Measurements from ENCODE around the gene ZNF407.
A peak's percentile ranks its signal among the peaks of the same experiment; 100 is the strongest.

Gene ZNF407

GRCh38 chr18:74589021-74589420 lies 8.6 kb upstream of the ZNF407 start:
- no peak overlapping the region for H3K4me3 ChIP-seq (replicated peaks; ENCODE audit: insufficient read depth, low read length)
- peak overlapping the region; percentile 55 for H3K27ac ChIP-seq (replicated peaks)

GRCh38 chr18:74589811-74590210 lies 7.9 kb upstream of the ZNF407 start:
- H3K27me3 ChIP-seq (ENCODE audit: insufficient read depth, poor library complexity, severe bottlenecking) = no peaks in the 10 kb centered on the region
- no peak for TF ChIP-seq CTCF (IDR thresholded peaks at IDR 0.05; ENCODE audit: insufficient read depth, low read length)
- no peak for TF ChIP-seq SPI1 (IDR thresholded peaks at IDR 0.05; ENCODE audit: borderline replicate concordance, low read depth)
- TF ChIP-seq GABPA (IDR thresholded peaks at IDR 0.05; ENCODE audit: low read depth) = no peak
- TF ChIP-seq REST (IDR thresholded peaks at IDR 0.05; ENCODE audit: insufficient replicate concordance, low read depth) = no peak
- TF ChIP-seq POLR2AphosphoS5 (IDR thresholded peaks at IDR 0.05; ENCODE audit: low read depth) = no peak
- H3K4me3 ChIP-seq (replicated peaks; ENCODE audit: insufficient read depth, low read length) = no peak overlapping the region
- peak overlapping the region; percentile 55 for H3K27ac ChIP-seq (replicated peaks)
- DNase-seq (ENCODE audit: low read depth in 1 of 2, low spot score in 1 of 2) = peak; percentile 38 to 45

More at GRCh38 chr18:74589021-74589420, 8.6 kb upstream of the ZNF407 start:
- peak; percentile 83 to 92 for DNase-seq (ENCODE audit: low read depth in 1 of 2, low spot score in 1 of 2)
- no peaks in the 10 kb centered on the region for H3K27me3 ChIP-seq (ENCODE audit: insufficient read depth, poor library complexity, severe bottlenecking)
- TF ChIP-seq POLR2AphosphoS5 (IDR thresholded peaks at IDR 0.05; ENCODE audit: low read depth) (peak; percentile 60; the same call in 1 of the 2 replicates), CTCF (IDR thresholded peaks at IDR 0.05; ENCODE audit: insufficient read depth, low read length) (no peak), REST (IDR thresholded peaks at IDR 0.05; ENCODE audit: insufficient replicate concordance, low read depth) (no peak), SPI1 (IDR thresholded peaks at IDR 0.05; ENCODE audit: borderline replicate concordance, low read depth) (no peak)

GRCh38 chr18:74590671-74591070 lies 7.0 kb upstream of the ZNF407 start:
- H3K27me3 ChIP-seq (ENCODE audit: insufficient read depth, poor library complexity, severe bottlenecking) = no peaks in the 10 kb centered on the region
- no peak overlapping the region for H3K4me3 ChIP-seq (replicated peaks; ENCODE audit: insufficient read depth, low read length)
- H3K27ac ChIP-seq (replicated peaks) = peak overlapping the region; percentile 55
- TF ChIP-seq POLR2AphosphoS5 (IDR thresholded peaks at IDR 0.05; ENCODE audit: low read depth) (no peak), REST (IDR thresholded peaks at IDR 0.05; ENCODE audit: insufficient replicate concordance, low read depth) (no peak), SPI1 (IDR thresholded peaks at IDR 0.05; ENCODE audit: borderline replicate concordance, low read depth) (no peak)
- DNase-seq (ENCODE audit: low read depth in 1 of 2, low spot score in 1 of 2) = no peak
